ENCODE results near the gene RFC1.
"Not testable (repeated sequence)": the region's sequence is repeated elsewhere in the genome, so short reads cannot be mapped to it uniquely, and the experiment has no call there.

RFC1 gene

GRCh38 chr4:39365830-39366771 lies at the start of gene RFC1:
Gene RFC1, minus strand, starts transcription at chr4:39366362. Its CDS starts 121 bp downstream, at chr4:39366241.
- in situ Hi-C loops (cut with MboI; ENCODE audit: low sequenced_read_pairs, unreplicated experiment), result no loop called here
- DNase-seq (ENCODE audit: low spot score), result peak; percentile 92
- TF ChIP-seq CTCF (IDR thresholded peaks at IDR 0.05; ENCODE audit: borderline replicate concordance, control extremely low read depth, extremely low read depth, insufficient read depth, missing control alignments), result no peak

- no peak for DNase-seq (ENCODE audit: low spot score)
- in situ Hi-C loops (cut with MboI; ENCODE audit: low sequenced_read_pairs, unreplicated experiment), result no loop called here
- no peak for TF ChIP-seq CTCF (IDR thresholded peaks at IDR 0.05; ENCODE audit: borderline replicate concordance, control extremely low read depth, extremely low read depth, insufficient read depth, missing control alignments)
Observed at GRCh38 chr4:39415678-39416283, 49.6 kb upstream of the RFC1 start.

GRCh38 chr4:39411561-39411960 lies 45.4 kb upstream of the RFC1 start:
- in situ Hi-C loops (cut with MboI; ENCODE audit: low sequenced_read_pairs, unreplicated experiment), result not testable (repeated sequence)

GRCh38 chr4:39410415-39410814 lies 44.3 kb upstream of the RFC1 start:
- in situ Hi-C loops (cut with MboI; ENCODE audit: low sequenced_read_pairs, unreplicated experiment), result no loop called here
- DNase-seq (ENCODE audit: low spot score), result no peak
- TF ChIP-seq CTCF (IDR thresholded peaks at IDR 0.05; ENCODE audit: borderline replicate concordance, control extremely low read depth, extremely low read depth, insufficient read depth, missing control alignments), result no peak

More at GRCh38 chr4:39411561-39411960, 45.4 kb upstream of the RFC1 start:
- DNase-seq (ENCODE audit: low spot score), result not testable (repeated sequence)

GRCh38 chr4:39407584-39407885 lies 41.4 kb upstream of the RFC1 start:
- no peak for DNase-seq (ENCODE audit: low spot score)
- in situ Hi-C loops (cut with MboI; ENCODE audit: low sequenced_read_pairs, unreplicated experiment), result no loop called here
- no peak for TF ChIP-seq CTCF (IDR thresholded peaks at IDR 0.05; ENCODE audit: borderline replicate concordance, control extremely low read depth, extremely low read depth, insufficient read depth, missing control alignments)

- no peak for TF ChIP-seq CTCF (IDR thresholded peaks at IDR 0.05; ENCODE audit: borderline replicate concordance, control extremely low read depth, extremely low read depth, insufficient read depth, missing control alignments)
- no peak for DNase-seq (ENCODE audit: low spot score)
Observed at GRCh38 chr4:39406763-39407583, 40.8 kb upstream of the RFC1 start, which contains the start of gene KLB. Gene KLB, plus strand, starts transcription at chr4:39406930. Its CDS starts 20 bp downstream, at chr4:39406950.

GRCh38 chr4:39401640-39402039 lies 35.5 kb upstream of the RFC1 start:
- in situ Hi-C loops (cut with MboI; ENCODE audit: low sequenced_read_pairs, unreplicated experiment); DNase-seq (ENCODE audit: low spot score): not testable (repeated sequence)

More at GRCh38 chr4:39406763-39407583, 40.8 kb upstream of the RFC1 start, which contains the start of gene KLB:
- in situ Hi-C loops (cut with MboI; ENCODE audit: low sequenced_read_pairs, unreplicated experiment), result no loop called here

Measured in GM13976 (cell line).